NCI-H187 (cell line): ENCODE data around the gene FGGY.

Source experiments
- DNase-seq, 2 experiments: peaks; one replicate each; lab custom pipeline; 2025; lab: John Stamatoyannopoulos, UW

The FGGY gene

GRCh38 chr1:59738591-59739015, 441.7 kb downstream of the FGGY start:
- no peak for DNase-seq

GRCh38 chr1:59739111-59739510, 442.2 kb downstream of the FGGY start:
- DNase-seq = no peak

- DNase-seq = no peak
These were observed 445.6 kb downstream of the FGGY start for GRCh38 chr1:59742526-59742925.

- DNase-seq = no peak
These were observed 446.6 kb downstream of the FGGY start for GRCh38 chr1:59743324-59744091.

GRCh38 chr1:59747420-59748024, 450.6 kb downstream of the FGGY start:
- DNase-seq = no peak

GRCh38 chr1:59748123-59748522, 451.2 kb downstream of the FGGY start:
- no peak for DNase-seq

- DNase-seq = no peak
These were observed 453.6 kb downstream of the FGGY start for GRCh38 chr1:59750328-59751003.

GRCh38 chr1:59751004-59751395, 454.1 kb downstream of the FGGY start:
- no peak for DNase-seq

- no peak for DNase-seq
These were observed 454.9 kb downstream of the FGGY start for GRCh38 chr1:59751801-59752200.

- no peak for DNase-seq
These were observed 455.9 kb downstream of the FGGY start for GRCh38 chr1:59752556-59753414.

GRCh38 chr1:59755069-59755685, 458.3 kb downstream of the FGGY start:
- DNase-seq = no peak

GRCh38 chr1:59757197-59757747, 460.4 kb downstream of the FGGY start:
- DNase-seq = no peak

GRCh38 chr1:59759156-59759925, 462.4 kb downstream of the FGGY start:
- peak; percentile 31 to 48 for DNase-seq

GRCh38 chr1:59761443-59761842, 464.5 kb downstream of the FGGY start:
- no peak for DNase-seq

GRCh38 chr1:59763418-59763817, 466.5 kb downstream of the FGGY start:
- no peak for DNase-seq

GRCh38 chr1:59765011-59765730, 468.3 kb downstream of the FGGY start:
- peak; percentile 6 to 26 for DNase-seq

- DNase-seq = no peak
These were observed 469.4 kb downstream of the FGGY start for GRCh38 chr1:59766227-59766855.

GRCh38 chr1:59767119-59767518, 470.2 kb downstream of the FGGY start:
- DNase-seq = no peak
